H1 (cell line): ENCODE measurements around the gene ITGB1BP1. TPM values are rescaled to one million over a fixed set of nuclear protein-coding genes. Genes with fewer than 3 reads are reported as not detected.

Experiments used
- CTCF ChIA-PET: fragments of 300-600 bp; sonication (Branson Sonifier 250); formaldehyde crosslinking; loops from one replicate; lab custom pipeline; 2021; ENCODE audit not compliant: partially characterized antibody; lab: Charles Lee
- POLR2A ChIA-PET: fragments of 300-600 bp; sonication (Branson Sonifier 250); formaldehyde crosslinking; loops from one replicate; lab custom pipeline; 2021; ENCODE audit warnings: inconsistent platforms; ENCODE audit not compliant: partially characterized antibody; lab: Charles Lee
- DNase-seq, 2 experiments: peaks; one replicate each; pipeline versions ENCODE4 v3.0.0 to v3.0.0-alpha.2; 2010 to 2022; ENCODE audit warnings: low spot score in 2 of 2, low read depth in 1 of 2, mixed read lengths in 1 of 2
- FAIRE-seq: peaks from 2 replicates; lab custom pipeline; 2011; peaks lifted over from hg19 to GRCh38; lab: Jason Lieb, UNC
- H2AFZ ChIP-seq: 2 replicates; pipeline ENCODE4 v1.8.1; 2012; ENCODE audit warnings: low read length, inconsistent platforms
- H2AK5ac ChIP-seq: 2 replicates; pipeline ENCODE4 v1.6.1; 2013; ENCODE audit warnings: low read depth, low read length
- H2BK120ac ChIP-seq: replicated peaks from 2 replicates; pipeline ENCODE3; 2013; ENCODE audit warnings: low read depth, low read length, inconsistent platforms
- H2BK12ac ChIP-seq: 2 replicates; pipeline ENCODE4 v1.6.1; 2013; ENCODE audit warnings: low read depth, low read length
- H2BK15ac ChIP-seq: 2 replicates; pipeline ENCODE4 v1.6.1; 2013; ENCODE audit warnings: low read length
- H2BK20ac ChIP-seq: 2 replicates; pipeline ENCODE4 v1.6.1; 2013; ENCODE audit warnings: low read length
- H2BK5ac ChIP-seq: 2 replicates; pipeline ENCODE4 v1.6.1; 2013; ENCODE audit warnings: low read depth, low read length
- H3K14ac ChIP-seq: 2 replicates; pipeline ENCODE4 v1.6.1; 2013; ENCODE audit warnings: inconsistent platforms; ENCODE audit not compliant: insufficient read length
- H3K18ac ChIP-seq: 2 replicates; pipeline ENCODE4 v1.6.1; 2013; ENCODE audit warnings: low read length; ENCODE audit errors: extremely low read depth
- H3K23ac ChIP-seq: 2 replicates; pipeline ENCODE4 v1.6.1; 2013; ENCODE audit warnings: inconsistent platforms; ENCODE audit not compliant: insufficient read length
- H3K23me2 ChIP-seq: 2 replicates; pipeline ENCODE4 v1.6.1; 2013; ENCODE audit warnings: low read depth, low read length
- H3K27ac ChIP-seq: 2 replicates; pipeline ENCODE4 v1.6.1; 2011; ENCODE audit warnings: low read depth, low read length, inconsistent platforms
- H3K27me3 ChIP-seq, 4 experiments: replicated peaks in 1 of 4; 1 replicate in 1 of 4; 2 replicates in 3 of 4; pipeline versions ENCODE4 v1.6.1 to v1.8.1; 2011 to 2013; ENCODE audit warnings: low read length in 3 of 4, mild to moderate bottlenecking in 3 of 4, inconsistent platforms in 2 of 4, mixed read lengths in 2 of 4, moderate library complexity in 1 of 4; ENCODE audit not compliant: control insufficient read depth in 3 of 4, insufficient read depth in 3 of 4; ENCODE audit errors: extremely low read depth in 1 of 4
- H3K36me3 ChIP-seq, 4 experiments: 2 replicates each; pipeline versions ENCODE4 v1.6.1 to v1.8.1; 2011 to 2013; ENCODE audit warnings: mild to moderate bottlenecking in 4 of 4, low read length in 3 of 4, moderate library complexity in 2 of 4, control low read depth in 1 of 4, inconsistent platforms in 1 of 4; ENCODE audit not compliant: insufficient read depth in 4 of 4, control insufficient read depth in 2 of 4
- H3K4ac ChIP-seq: replicated peaks from 2 replicates; pipeline ENCODE3; 2013; ENCODE audit warnings: low read length, low read depth, mixed read lengths, inconsistent platforms; ENCODE audit not compliant: insufficient read length
- H3K4me1 ChIP-seq, 4 experiments: replicated peaks in 1 of 4; 1 replicate in 1 of 4; 2 replicates in 3 of 4; pipeline versions ENCODE4 v1.6.1 to v1.8.1; 2011 to 2013; ENCODE audit warnings: low read length in 3 of 4, inconsistent platforms in 2 of 4, mixed read lengths in 1 of 4; ENCODE audit not compliant: insufficient read depth in 4 of 4, control insufficient read depth in 3 of 4
- H3K4me2 ChIP-seq, 2 experiments: 2 replicates each; pipeline versions ENCODE4 v1.6.1 to v1.8.1; 2011 to 2013; ENCODE audit warnings: low read depth in 2 of 2, low read length in 2 of 2, control low read depth in 1 of 2, inconsistent platforms in 1 of 2, mild to moderate bottlenecking in 1 of 2; ENCODE audit not compliant: insufficient read depth in 1 of 2
- H3K4me3 ChIP-seq, 4 experiments: fragments of 200-600, 300-600 bp in 1 of 4; sonication (generic), shearing (Covaris generic), sonication (Bioruptor Twin) in 1 of 4; 2 replicates each; pipeline versions ENCODE4 v1.5.1 to v1.8.1; 2011 to 2016; ENCODE audit warnings: low read length in 4 of 4, low read depth in 3 of 4, control low read depth in 2 of 4, inconsistent platforms in 2 of 4, mild to moderate bottlenecking in 2 of 4, mixed read lengths in 1 of 4, moderate library complexity in 1 of 4; ENCODE audit not compliant: insufficient read depth in 2 of 4; ENCODE audit errors: extremely low read depth in 1 of 4
- H3K56ac ChIP-seq: replicated peaks from 2 replicates; pipeline ENCODE3; 2013; ENCODE audit warnings: low read depth, mild to moderate bottlenecking, mixed read lengths, low read length, inconsistent platforms; ENCODE audit not compliant: insufficient read length
- H3K79me1 ChIP-seq: 2 replicates; pipeline ENCODE4 v1.6.1; 2013; ENCODE audit warnings: low read depth, low read length, control low read depth
- H3K79me2 ChIP-seq, 2 experiments: 2 replicates each; pipeline versions ENCODE4 v1.6.1 to v1.8.1; 2012 to 2013; ENCODE audit warnings: low read length in 2 of 2, mild to moderate bottlenecking in 2 of 2, inconsistent platforms in 1 of 2; ENCODE audit not compliant: insufficient read depth in 2 of 2, control insufficient read depth in 1 of 2
- H3K9ac ChIP-seq, 4 experiments: replicated peaks in 1 of 4; 1 replicate in 1 of 4; 2 replicates in 3 of 4; pipeline versions ENCODE4 v1.6.1 to v1.8.1; 2011 to 2013; ENCODE audit warnings: low read depth in 3 of 4, low read length in 3 of 4, control low read depth in 2 of 4, mild to moderate bottlenecking in 2 of 4, moderate library complexity in 2 of 4, inconsistent platforms in 1 of 4; ENCODE audit errors: extremely low read depth in 1 of 4
- H3K9me3 ChIP-seq, 2 experiments: 2 replicates each; pipeline versions ENCODE4 v1.6.1 to v1.8.1; 2012 to 2013; ENCODE audit warnings: mild to moderate bottlenecking in 2 of 2, moderate library complexity in 2 of 2, control low read depth in 1 of 2, inconsistent platforms in 1 of 2, low read depth in 1 of 2, low read length in 1 of 2, mixed read lengths in 1 of 2; ENCODE audit not compliant: insufficient read depth in 2 of 2
- H4K20me1 ChIP-seq, 2 experiments: replicated peaks in 1 of 2; 2 replicates each; pipeline versions ENCODE3 to v1.8.1; 2011 to 2013; ENCODE audit warnings: inconsistent platforms in 2 of 2, low read length in 2 of 2, mild to moderate bottlenecking in 1 of 2; ENCODE audit not compliant: insufficient read depth in 2 of 2, control insufficient read depth in 1 of 2
- H4K5ac ChIP-seq: 2 replicates; pipeline ENCODE4 v1.6.1; 2013; ENCODE audit warnings: low read length, low read depth, mixed read lengths, inconsistent platforms; ENCODE audit not compliant: insufficient read length
- H4K8ac ChIP-seq: 2 replicates; pipeline ENCODE4 v1.8.0; 2013; ENCODE audit warnings: mild to moderate bottlenecking, moderate library complexity, low read length, inconsistent platforms; ENCODE audit not compliant: insufficient read depth; ENCODE audit errors: extremely low read depth
- H4K91ac ChIP-seq: replicated peaks from 2 replicates; pipeline ENCODE3; 2013; ENCODE audit warnings: low read length, mixed read lengths, inconsistent platforms; ENCODE audit not compliant: insufficient read length
- ATF2 ChIP-seq: IDR thresholded peaks from 2 replicates; pipeline ENCODE4 v1.6.1; 2012; ENCODE audit warnings: low read length, inconsistent platforms
- EZH2 ChIP-seq: fragments of 200-600 bp; sonication (generic); IDR thresholded peaks from 2 replicates; pipeline ENCODE4 v1.7.1; 2012; ENCODE audit warnings: low read depth, mild to moderate bottlenecking, moderate library complexity, low read length, inconsistent platforms; ENCODE audit not compliant: severe bottlenecking
- POLR2AphosphoS5 ChIP-seq: IDR thresholded peaks from 2 replicates; pipeline ENCODE4 v1.6.1; 2011; ENCODE audit warnings: low read depth, low read length
- WGBS, 2 experiments: shearing (Covaris generic) in 1 of 2; methylation state at CpG; one replicate each; pipeline versions ENCODE4 v1.1.6 to v1.1.7; 2013 to 2015; ENCODE audit warnings: low lambda C conversion rate in 2 of 2, mixed read lengths in 2 of 2, inconsistent platforms in 1 of 2, low coverage in 1 of 2, missing lambda C conversion rate in 1 of 2; ENCODE audit not compliant: insufficient replicate concordance in 2 of 2, insufficient coverage in 1 of 2, insufficient read length in 1 of 2; ENCODE audit errors: extremely low coverage in 1 of 2, missing lambda C conversion rate in 1 of 2; 5-methylcytosine and 5-hydroxymethylcytosine counted together
- polyA plus RNA-seq, 7 experiments: library from polyadenylated mRNA; depleted of rRNA in 3 of 7; stranded (reverse) in 5 of 7; unstranded in 2 of 7; fragments of >200 nt in 5 of 7; fragments of 200-250 nt in 2 of 7; gene quantifications; 1 replicate in 5 of 7; 2 replicates in 1 of 7; 4 replicates in 1 of 7; pipeline versions ENCODE4 v1.2.1 to v1.2.3, GENCODE V29; 2011 to 2013; ENCODE audit warnings: missing spikeins in 2 of 7, mixed read lengths in 2 of 7
- total RNA-seq: library from RNA; stranded (reverse); fragmentation: NEBNext Ultra II Directional; extraction: Animal tissue kit (Norgen Biotek cat#: 25700); gene quantifications from 2 replicates; pipeline ENCODE4 v1.2.1, GENCODE V29; 2021
- TF ChIP-seq, protein P1 (sequence below): IDR thresholded peaks from 2 replicates; pipeline ENCODE4 v1.6.1; 2012; ENCODE audit warnings: inconsistent platforms

The ITGB1BP1 gene
- total and polyA plus RNA-seq, 2 of the 8 experiments (the other 6 are each of a cell fraction or from before 2014, with no cell fraction given), result 16.1 to 45.4 TPM

- Histone ChIP-seq H3K18ac (no peak overlapping the region), H3K9me3 (no peaks in the 10 kb centered on the region), H3K23ac (no peak overlapping the region), H3K4me1 (peaks cover 4 to 7% (median 6%) of the 10 kb centered on the region in 4 experiments; a peak in 6 of 7 replicates), H2BK12ac (no peak overlapping the region), H3K27ac (no peak overlapping the region), H3K9ac (no peak overlapping the region), H2BK15ac (no peak overlapping the region), H3K4ac (no peak overlapping the region), H4K20me1 (peaks cover 4% of the 10 kb centered on the region in 2 experiments), H4K91ac (no peak overlapping the region), H3K79me2 (no peaks in the 10 kb centered on the region), H3K27me3 (no peaks in the 10 kb centered on the region), H2BK120ac (no peak overlapping the region), H2AFZ (no peak overlapping the region), H3K36me3 (peaks cover 0 to 8% (median 2%) of the 10 kb centered on the region in 4 experiments; a peak in 5 of 8 replicates), H3K79me1 (no peaks in the 10 kb centered on the region), H2BK20ac (no peak overlapping the region), H3K14ac (no peak overlapping the region), H3K4me2 (no peak overlapping the region), H3K56ac (no peak overlapping the region), H3K23me2 (no peaks in the 10 kb centered on the region), H2AK5ac (no peak overlapping the region), H3K4me3 (no peak overlapping the region), H4K5ac (no peak overlapping the region), H4K8ac (no peak overlapping the region), H2BK5ac (no peak overlapping the region)
- no peak for DNase-seq
- CTCF ChIA-PET, result interaction anchor here (0.9 to 3.2 kb wide), 3 partner anchors 10 to 185 kb away, joined by 3 to 11 read pairs (median 5); no protein-coding TSS in a partner anchor
- FAIRE-seq, result no peak
- TF ChIP-seq ATF2, result no peak
- no peak for TF ChIP-seq EZH2
- TF ChIP-seq, protein P1, sequence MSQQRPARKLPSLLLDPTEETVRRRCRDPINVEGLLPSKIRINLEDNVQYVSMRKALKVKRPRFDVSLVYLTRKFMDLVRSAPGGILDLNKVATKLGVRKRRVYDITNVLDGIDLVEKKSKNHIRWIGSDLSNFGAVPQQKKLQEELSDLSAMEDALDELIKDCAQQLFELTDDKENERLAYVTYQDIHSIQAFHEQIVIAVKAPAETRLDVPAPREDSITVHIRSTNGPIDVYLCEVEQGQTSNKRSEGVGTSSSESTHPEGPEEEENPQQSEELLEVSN, result no peak
- no peak for TF ChIP-seq POLR2AphosphoS5
- POLR2A ChIA-PET, result interaction anchor here (1.0 kb wide), 1 partner anchor 26 kb away, joined by 3 read pairs; no protein-coding TSS in a partner anchor
- WGBS, 2 experiments, result 93% methylated on average over 7 of the region's 7 CpGs; no CpG with 5 or more reads in 1 of the 2 experiments
Observed at GRCh38 chr2:9390151-9390850, 33.0 kb downstream of the ITGB1BP1 start.
